Endothelial cell of umbilical vein (primary cell): ENCODE measurements around the gene APOBEC3A. TPM values are rescaled to one million over a fixed set of nuclear protein-coding genes. Genes with fewer than 3 reads are reported as not detected.

Experiments used
- BruUV-seq: library from RNA; stranded (reverse); fragments of 400-500 nt; replicated peaks from 2 replicates; lab custom pipeline; 2021; lab: Mats Ljungman, UMichigan
- CTCF ChIA-PET: fragments of 300-600, 350-600 bp; sonication (Branson Sonifier 250); formaldehyde crosslinking; loops from one replicate; lab custom pipeline; 2021; ENCODE audit warnings: antibody characterized with exemption, inconsistent platforms; lab: Charles Lee
- POLR2A ChIA-PET: fragments of 300-600, 350-600 bp; sonication (Branson Sonifier 250); formaldehyde crosslinking; loops from one replicate; lab custom pipeline; 2021; ENCODE audit warnings: antibody characterized with exemption, inconsistent platforms; lab: Charles Lee
- DNase-seq: peaks from one replicate; pipeline ENCODE4 v3.0.0-alpha.2; 2011; ENCODE audit warnings: low read depth, low spot score
- FAIRE-seq: peaks from 2 replicates; lab custom pipeline; 2011; peaks lifted over from hg19 to GRCh38; lab: Jason Lieb, UNC
- H2AFZ ChIP-seq: 2 replicates; pipeline ENCODE4 v1.6.0; 2012; ENCODE audit warnings: low read depth, low read length, control low read depth, inconsistent platforms
- H3K27ac ChIP-seq: 2 replicates; pipeline ENCODE4 v1.5.1; 2011; ENCODE audit warnings: low read depth, mild to moderate bottlenecking, control low read depth, low read length, moderate library complexity; ENCODE audit not compliant: insufficient read depth
- H3K27me3 ChIP-seq, 2 experiments: 2 replicates each; pipeline versions ENCODE4 v1.6.0 to v1.6.1; 2011; ENCODE audit warnings: low read length in 2 of 2, mixed read lengths in 1 of 2; ENCODE audit not compliant: control insufficient read depth in 2 of 2, insufficient read depth in 2 of 2
- H3K36me3 ChIP-seq, 2 experiments: 2 replicates in 1 of 2; 3 replicates in 1 of 2; pipeline ENCODE4 v1.5.1; 2011; ENCODE audit warnings: low read length in 2 of 2, mild to moderate bottlenecking in 1 of 2, moderate library complexity in 1 of 2; ENCODE audit not compliant: control insufficient read depth in 2 of 2, insufficient read depth in 2 of 2; ENCODE audit errors: extremely low read depth in 1 of 2
- H3K4me1 ChIP-seq: 3 replicates; pipeline ENCODE4 v1.5.1; 2011; ENCODE audit warnings: mild to moderate bottlenecking, low read length; ENCODE audit not compliant: control insufficient read depth, insufficient read depth; ENCODE audit errors: extremely low read depth
- H3K4me2 ChIP-seq: 2 replicates; pipeline ENCODE4 v1.6.1; 2011; ENCODE audit warnings: low read length, control low read depth, mixed read lengths; ENCODE audit not compliant: insufficient read depth
- H3K4me3 ChIP-seq, 3 experiments: fragments of 200-600 bp in 1 of 3; sonication (generic), shearing (Covaris generic) in 1 of 3; replicated peaks in 1 of 3; 2 replicates each; pipeline ENCODE4 v1.5.1; 2011 to 2016; ENCODE audit warnings: control low read depth in 3 of 3, low read length in 3 of 3, mild to moderate bottlenecking in 2 of 3, inconsistent platforms in 1 of 3, low read depth in 1 of 3, moderate library complexity in 1 of 3; ENCODE audit not compliant: insufficient read depth in 1 of 3
- H3K79me2 ChIP-seq: 2 replicates; pipeline ENCODE4 v1.6.0; 2012; ENCODE audit warnings: low read length, inconsistent platforms; ENCODE audit not compliant: control insufficient read depth, insufficient read depth
- H3K9ac ChIP-seq: replicated peaks from 2 replicates; pipeline ENCODE3; 2011; ENCODE audit warnings: low read length, control low read depth; ENCODE audit not compliant: insufficient read depth; ENCODE audit errors: extremely low read depth
- H3K9me1 ChIP-seq: replicated peaks from 3 replicates; pipeline ENCODE4 v1.6.0; 2011; ENCODE audit warnings: mild to moderate bottlenecking, low read length; ENCODE audit not compliant: control insufficient read depth, insufficient read depth; ENCODE audit errors: extremely low read depth
- H3K9me3 ChIP-seq: replicated peaks from 2 replicates; pipeline ENCODE4 v1.5.1; 2012; ENCODE audit warnings: low read length, inconsistent platforms; ENCODE audit not compliant: control insufficient read depth, insufficient read depth
- H4K20me1 ChIP-seq: replicated peaks from 2 replicates; pipeline ENCODE3; 2011; ENCODE audit warnings: mild to moderate bottlenecking, low read length; ENCODE audit not compliant: control insufficient read depth, insufficient read depth; ENCODE audit errors: extremely low read depth
- CTCF ChIP-seq, 2 donors: IDR thresholded peaks; 1 replicate in 1 of 2; 2 replicates in 1 of 2; pipeline ENCODE4 v1.5.1; 2011; ENCODE audit warnings: low read length in 2 of 2, mild to moderate bottlenecking in 2 of 2, moderate library complexity in 2 of 2, control low read depth in 1 of 2, inconsistent platforms in 1 of 2, low read depth in 1 of 2; ENCODE audit not compliant: insufficient read depth in 1 of 2; ENCODE audit errors: extremely low read depth in 1 of 2
- FOS ChIP-seq: IDR thresholded peaks from 2 replicates; pipeline ENCODE4 v1.6.1; 2011; ENCODE audit warnings: mild to moderate bottlenecking, low read length, moderate library complexity, borderline replicate concordance; ENCODE audit not compliant: insufficient read depth
- GATA2 ChIP-seq: IDR thresholded peaks from 2 replicates; pipeline ENCODE4 v1.7.0; 2011; ENCODE audit warnings: low read depth, mild to moderate bottlenecking, moderate library complexity, mixed read lengths, low read length; ENCODE audit not compliant: insufficient read length, insufficient read depth
- JUN ChIP-seq: IDR thresholded peaks from 2 replicates; pipeline ENCODE4 v1.6.1; 2011; ENCODE audit warnings: borderline replicate concordance, low read depth; ENCODE audit not compliant: insufficient read length, insufficient read depth
- MYC ChIP-seq: IDR thresholded peaks from one replicate; pipeline ENCODE4 v1.6.1; 2011; ENCODE audit warnings: mild to moderate bottlenecking, low read depth, low read length
- POLR2A ChIP-seq: IDR thresholded peaks from 2 replicates; pipeline ENCODE4 v1.6.1; 2012; ENCODE audit warnings: low read depth, mild to moderate bottlenecking, control low read depth, low read length
- POLR2AphosphoS5 ChIP-seq: IDR thresholded peaks from 2 replicates; pipeline ENCODE4 v1.6.1; 2012; ENCODE audit warnings: low read depth, mild to moderate bottlenecking, control low read depth, low read length, moderate library complexity; ENCODE audit not compliant: insufficient read depth
- dilution Hi-C: fragments of 300-500 bp; cut with MboI; formaldehyde crosslinking; loops from one replicate; pipeline ENCODE4 v1.15.0; 2019; ENCODE audit warnings: low sequenced_read_pairs; ENCODE audit not compliant: extremely low pct_ligation_motif_present
- intact Hi-C: fragments of 100-400 bp; cut with micrococcal nuclease; formaldehyde crosslinking; loops from one replicate; pipeline ENCODE4 v1.10.0; 2022
- polyA plus RNA-seq, 4 experiments: library from polyadenylated mRNA; depleted of rRNA in 3 of 4; stranded (reverse) in 3 of 4; unstranded in 1 of 4; fragments of >200 nt; gene quantifications; 2 replicates each; pipeline versions ENCODE4 v1.2.1 to v1.2.3, GENCODE V29; 2011 to 2012; ENCODE audit warnings: missing spikeins in 1 of 4
- total RNA-seq: library from RNA; stranded (reverse); gene quantifications from 2 replicates; pipeline ENCODE4 v1.2.3, GENCODE V29; 2021
- TF ChIP-seq, protein P1 (sequence below): IDR thresholded peaks from 2 replicates; pipeline ENCODE4 v1.6.1; 2011; ENCODE audit not compliant: insufficient read depth, insufficient read length

APOBEC3A gene
- total and polyA plus RNA-seq, 2 donors (not counting 3 experiments of a cell fraction or from before 2014, with no cell fraction given) = not detected

- peaks cover 0 to 4% of the 10 kb centered on the region in 2 experiments for H3K27me3 ChIP-seq
- dilution Hi-C loops = no loop called here
- no peaks in the 10 kb centered on the region for H3K79me2 ChIP-seq
- H3K4me1 ChIP-seq = peaks cover 18% of the 10 kb centered on the region
- H3K27ac ChIP-seq = peak overlapping the region; percentile 39
- POLR2A ChIA-PET = interaction anchor here (0.5 to 0.7 kb wide), 2 partner anchors 53 to 56 kb away, joined by 3 to 5 read pairs; partner anchors contain the start of gene CBX6
- TF ChIP-seq FOS (peak; percentile 77), POLR2AphosphoS5 (peak; percentile 48), POLR2A (peak; percentile 31), CTCF (IDR thresholded peaks at IDR 0.05; ENCODE audit: extremely low read depth in 1 of 2, insufficient read depth in 1 of 2, low read depth in 1 of 2, low read length in 2 of 2) (no peak), MYC (no peak), JUN (peak; percentile 73), GATA2 (peak; percentile 58)
- TF ChIP-seq, protein P1, sequence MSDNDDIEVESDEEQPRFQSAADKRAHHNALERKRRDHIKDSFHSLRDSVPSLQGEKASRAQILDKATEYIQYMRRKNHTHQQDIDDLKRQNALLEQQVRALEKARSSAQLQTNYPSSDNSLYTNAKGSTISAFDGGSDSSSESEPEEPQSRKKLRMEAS = no peak
- peak overlapping the region; percentile 66 for H3K4me2 ChIP-seq
- CTCF ChIA-PET = interaction anchor here (0.7 to 2.5 kb wide), 11 partner anchors 8 to 197 kb away, joined by 3 to 20 read pairs (median 5); partner anchors contain the start of genes CBX6 and NPTXR
- intact Hi-C loops = loop anchor here (1.0 to 10.0 kb wide), 2 partner anchors 54 to 60 kb away; partner anchors contain the start of gene APOBEC3B
- no peaks in the 10 kb centered on the region for H3K36me3 ChIP-seq
- no peaks in the 10 kb centered on the region for H3K9me1 ChIP-seq
- peak; percentile 94 for DNase-seq
- no peaks in the 10 kb centered on the region for H4K20me1 ChIP-seq
- H2AFZ ChIP-seq = no peak overlapping the region
- peak overlapping the region; percentile 6 for H3K9ac ChIP-seq
- FAIRE-seq = no peak
- H3K4me3 ChIP-seq = peak overlapping the region in 1 of 3 experiments; percentile 0
- H3K9me3 ChIP-seq = no peaks in the 10 kb centered on the region
- BruUV-seq = no TSS peak
These were observed 33.0 kb upstream of the APOBEC3A start for GRCh38 chr22:38924347-38924952.
